Fibroblast of the aortic adventitia (primary cell): ENCODE results near the gene PATZ1. TPM values are rescaled to one million over a fixed set of nuclear protein-coding genes. Genes with fewer than 3 reads are reported as not detected.

ENCODE experiments used
- DNase-seq: peaks from one replicate; pipeline ENCODE4 v3.0.0-alpha.2; 2010; ENCODE audit warnings: low read depth
- H3K4me3 ChIP-seq: 2 replicates; pipeline ENCODE4 v1.5.1; 2011; ENCODE audit warnings: low read depth, mild to moderate bottlenecking, control low read depth, low read length, moderate library complexity
- CTCF ChIP-seq: IDR thresholded peaks from 2 replicates; pipeline ENCODE4 v1.5.1; 2011; ENCODE audit warnings: mild to moderate bottlenecking, low read length, control low read depth, inconsistent platforms; ENCODE audit not compliant: insufficient read depth
- total RNA-seq: library from RNA; depleted of rRNA; stranded (reverse); fragments of >200 nt; gene quantifications from 2 replicates; pipeline ENCODE4 v1.2.3, GENCODE V29; 2012; ENCODE audit warnings: low replicate concordance

PATZ1 gene
- total RNA-seq, 1 donor: 14.3 TPM

GRCh38 chr22:31287818-31288495, 58.2 kb downstream of the PATZ1 start:
- TF ChIP-seq CTCF: no peak
- no peak for DNase-seq

GRCh38 chr22:31286360-31287255, 59.5 kb downstream of the PATZ1 start:
- no peak for DNase-seq
- H3K4me3 ChIP-seq: no peak overlapping the region
- TF ChIP-seq CTCF: no peak

More at GRCh38 chr22:31287818-31288495, 58.2 kb downstream of the PATZ1 start:
- no peak overlapping the region for H3K4me3 ChIP-seq

- no peak for TF ChIP-seq CTCF
- no peak overlapping the region for H3K4me3 ChIP-seq
- DNase-seq: no peak
Observed at GRCh38 chr22:31284281-31285155, 61.6 kb downstream of the PATZ1 start.

GRCh38 chr22:31282748-31283468, 63.2 kb downstream of the PATZ1 start:
- no peak for DNase-seq
- no peak for TF ChIP-seq CTCF
- H3K4me3 ChIP-seq: no peak overlapping the region

GRCh38 chr22:31281733-31282132, 64.4 kb downstream of the PATZ1 start:
- no peak overlapping the region for H3K4me3 ChIP-seq
- no peak for TF ChIP-seq CTCF
- DNase-seq: no peak
